Liver (tissue), 9 donors: ENCODE results near the gene FAM3A. TPM values are rescaled to one million over a fixed set of nuclear protein-coding genes. Genes with fewer than 3 reads are reported as not detected.

Experiments used
- DNase-seq: peaks from one replicate; pipeline ENCODE4 v3.0.0-alpha.2; 2017; ENCODE audit warnings: low spot score
- H3K27ac ChIP-seq, 2 donors: one replicate each; pipeline ENCODE4 v1.7.0; 2013; ENCODE audit warnings: inconsistent platforms in 2 of 2, low read length in 2 of 2, control low read depth in 1 of 2, low read depth in 1 of 2, mild to moderate bottlenecking in 1 of 2
- H3K27me3 ChIP-seq, 4 donors: one replicate each; pipeline versions ENCODE4 v1.6.1 to v1.7.0; 2013; ENCODE audit warnings: low read length in 3 of 4, inconsistent platforms in 1 of 4, mild to moderate bottlenecking in 1 of 4, moderate library complexity in 1 of 4; ENCODE audit not compliant: control insufficient read depth in 4 of 4, insufficient read depth in 4 of 4
- H3K36me3 ChIP-seq, 4 donors: one replicate each; pipeline versions ENCODE4 v1.6.1 to v1.7.0; 2013; ENCODE audit warnings: low read length in 3 of 4, mild to moderate bottlenecking in 3 of 4, low read depth in 1 of 4, moderate library complexity in 1 of 4; ENCODE audit not compliant: control insufficient read depth in 4 of 4, insufficient read depth in 3 of 4
- H3K4me1 ChIP-seq, 4 donors: one replicate each; pipeline versions ENCODE4 v1.6.1 to v1.7.0; 2013; ENCODE audit warnings: low read length in 3 of 4, mild to moderate bottlenecking in 3 of 4, moderate library complexity in 1 of 4; ENCODE audit not compliant: control insufficient read depth in 4 of 4, insufficient read depth in 4 of 4
- H3K4me3 ChIP-seq, 3 donors: one replicate each; pipeline versions ENCODE4 v1.6.1 to v1.7.0; 2013; ENCODE audit warnings: low read length in 3 of 3, control low read depth in 1 of 3, low read depth in 1 of 3, mild to moderate bottlenecking in 1 of 3
- H3K9ac ChIP-seq, 2 donors: one replicate each; pipeline ENCODE4 v1.7.0; 2013; ENCODE audit warnings: low read length in 2 of 2, mild to moderate bottlenecking in 2 of 2, moderate library complexity in 2 of 2, control low read depth in 1 of 2, low read depth in 1 of 2
- H3K9me3 ChIP-seq, 4 donors: one replicate each; pipeline versions ENCODE4 v1.6.1 to v1.7.0; 2013; ENCODE audit warnings: low read length in 3 of 4; ENCODE audit not compliant: control insufficient read depth in 4 of 4
- ATF3 ChIP-seq: IDR thresholded peaks from 2 replicates; pipeline ENCODE4 v1.6.1; 2016; ENCODE audit warnings: antibody characterized with exemption
- CTCF ChIP-seq: fragments of 150-350 bp; IDR thresholded peaks from 2 replicates; pipeline ENCODE4 v1.5.1; 2017; ENCODE audit warnings: improper control_type of control experiment, low read depth, low read length; ENCODE audit not compliant: missing input control
- EGR1 ChIP-seq, 2 donors: IDR thresholded peaks; 2 replicates each; pipeline ENCODE4 v1.6.1; 2016 to 2018; ENCODE audit warnings: antibody characterized with exemption in 2 of 2, low read depth in 2 of 2
- FOXA1 ChIP-seq: IDR thresholded peaks from 2 replicates; pipeline ENCODE4 v1.6.1; 2016; ENCODE audit warnings: antibody characterized with exemption
- FOXA2 ChIP-seq: IDR thresholded peaks from 2 replicates; pipeline ENCODE4 v1.6.1; 2016; ENCODE audit warnings: antibody characterized with exemption
- GABPA ChIP-seq, 2 donors: IDR thresholded peaks in 1 of 2; conservative IDR thresholded peaks in 1 of 2; 2 replicates each; pipeline ENCODE4 v1.6.1; 2016; ENCODE audit warnings: antibody characterized with exemption in 2 of 2, mild to moderate bottlenecking in 1 of 2, moderate library complexity in 1 of 2
- HNF4A ChIP-seq, 2 donors: conservative IDR thresholded peaks; 2 replicates each; pipeline ENCODE4 v1.6.1; 2016; ENCODE audit warnings: antibody characterized with exemption in 2 of 2, mild to moderate bottlenecking in 2 of 2
- HNF4G ChIP-seq: IDR thresholded peaks from 2 replicates; pipeline ENCODE4 v1.6.1; 2016; ENCODE audit warnings: antibody characterized with exemption
- JUND ChIP-seq, 2 donors: IDR thresholded peaks; 2 replicates each; pipeline ENCODE4 v1.6.1; 2016; ENCODE audit warnings: antibody characterized with exemption in 2 of 2
- MAX ChIP-seq: IDR thresholded peaks from 2 replicates; pipeline ENCODE4 v1.6.1; 2016; ENCODE audit warnings: antibody characterized with exemption
- NR2F2 ChIP-seq: IDR thresholded peaks from 2 replicates; pipeline ENCODE4 v1.6.1; 2016; ENCODE audit warnings: antibody characterized with exemption
- RAD21 ChIP-seq, 2 donors: IDR thresholded peaks; 2 replicates each; pipeline ENCODE4 v1.6.1; 2016; ENCODE audit warnings: antibody characterized with exemption in 2 of 2, mild to moderate bottlenecking in 2 of 2
- REST ChIP-seq: IDR thresholded peaks from 2 replicates; pipeline ENCODE4 v1.6.1; 2016; ENCODE audit warnings: antibody characterized with exemption, mild to moderate bottlenecking
- RXRA ChIP-seq, 2 donors: IDR thresholded peaks; 2 replicates each; pipeline ENCODE4 v1.6.1; 2017 to 2018; ENCODE audit warnings: antibody characterized with exemption in 2 of 2, mild to moderate bottlenecking in 1 of 2
- SP1 ChIP-seq: IDR thresholded peaks from 2 replicates; pipeline ENCODE4 v1.6.1; 2018; ENCODE audit warnings: antibody characterized with exemption, mild to moderate bottlenecking
- TAF1 ChIP-seq: conservative IDR thresholded peaks from 2 replicates; pipeline ENCODE4 v1.6.1; 2016; ENCODE audit warnings: antibody characterized with exemption, mild to moderate bottlenecking
- YY1 ChIP-seq: IDR thresholded peaks from 2 replicates; pipeline ENCODE4 v1.6.1; 2016; ENCODE audit warnings: antibody characterized with exemption, mild to moderate bottlenecking
- ZBTB33 ChIP-seq: IDR thresholded peaks from 2 replicates; pipeline ENCODE4 v1.6.1; 2016; ENCODE audit warnings: antibody characterized with exemption
- WGBS: extraction: QIAGEN DNeasy Blood & Tissue Kit; methylation state at CpG from one replicate; pipeline ENCODE4 v1.1.7; 2013; 5-methylcytosine and 5-hydroxymethylcytosine counted together
- polyA plus RNA-seq, 2 donors: library from polyadenylated mRNA; stranded (reverse) in 1 of 2; unstranded in 1 of 2; fragments of 200-250 nt in 1 of 2; fragments of >200 nt in 1 of 2; fragmentation: Nextera tagmentation in 1 of 2; extraction: Ambion mirVana in 1 of 2; gene quantifications; one replicate each; pipeline versions ENCODE4 v1.2.1 to v1.2.3, GENCODE V29; 2013 to 2015
- total RNA-seq, 2 donors: library from RNA; depleted of rRNA; stranded (reverse); fragments of >200 nt; gene quantifications; one replicate each; pipeline ENCODE4 v1.2.3, GENCODE V29; 2014
- donor health status: healthy.
- donor health status: healthy.
- donor health status: healthy.
- donor health status: healthy.
- donor health status: healthy.

The FAM3A gene
- total and polyA plus RNA-seq, 4 donors: 11.6 to 36.3 (median 34.2) TPM

GRCh38 chrX:154470914-154471568 lies 45.0 kb downstream of the FAM3A start:
- Histone ChIP-seq H3K4me1 (no peaks in the 10 kb centered on the region), H3K4me3 (no peak overlapping the region), H3K27me3 (no peaks in the 10 kb centered on the region), H3K9ac (no peak overlapping the region), H3K27ac (no peak overlapping the region), H3K9me3 (no peaks in the 10 kb centered on the region), H3K36me3 (peaks cover 0 to 1% (median 0%) of the 10 kb centered on the region in 4 donors)
- TF ChIP-seq RAD21 (IDR thresholded peaks at IDR 0.05): no peak
- TF ChIP-seq EGR1 (IDR thresholded peaks at IDR 0.05; ENCODE audit: low read depth in 2 of 2): no peak
- TF ChIP-seq SP1: no peak
- no peak for TF ChIP-seq ATF3
- no peak for TF ChIP-seq MAX
- no peak for TF ChIP-seq RXRA (IDR thresholded peaks at IDR 0.05)
- no peak for TF ChIP-seq FOXA2
- TF ChIP-seq YY1: no peak
- TF ChIP-seq ZBTB33: no peak
- no peak for TF ChIP-seq REST
- TF ChIP-seq CTCF: no peak
- no peak for TF ChIP-seq JUND (IDR thresholded peaks at IDR 0.05)
- no peak for TF ChIP-seq GABPA (IDR thresholded peaks at IDR 0.05 in 1 of 2, conservative IDR thresholded peaks at IDR 0.05 in 1 of 2)
- TF ChIP-seq FOXA1: no peak
- no peak for TF ChIP-seq HNF4A (conservative IDR thresholded peaks at IDR 0.05)
- no peak for TF ChIP-seq HNF4G
- no peak for TF ChIP-seq NR2F2
- no peak for TF ChIP-seq TAF1
- no peak for DNase-seq
- WGBS: 96% methylated on average over 21 of the region's 23 CpGs
